ENCODE data around the gene ZNF669. TPM values are rescaled to one million over a fixed set of nuclear protein-coding genes. Genes with fewer than 3 reads are reported as not detected.

The ZNF669 gene
- total RNA-seq, 1 experiment from 2014 or later = 7.2 TPM

DNA sequence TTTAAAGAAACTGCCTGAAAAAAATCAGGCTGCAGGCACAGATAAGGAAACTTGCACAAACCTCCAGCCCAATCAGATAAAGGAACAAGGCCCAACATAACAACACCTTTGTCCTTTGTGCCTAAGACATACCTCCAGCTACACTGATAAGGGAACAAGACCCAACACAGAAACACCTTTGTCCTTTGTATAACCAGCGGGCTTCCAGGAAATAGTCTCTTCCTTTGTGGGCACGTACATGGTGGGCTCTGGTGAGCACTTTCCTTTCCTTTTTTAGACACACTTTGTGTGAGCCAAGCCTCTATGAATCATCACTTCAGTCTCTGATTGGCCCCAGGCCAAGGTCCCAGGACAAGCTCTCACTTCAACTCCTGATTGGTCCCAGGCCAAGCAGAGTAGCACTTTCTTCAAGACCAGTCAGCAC is 49.2 kb downstream of the ZNF669 start (continued):
- TF ChIP-seq, protein P1, sequence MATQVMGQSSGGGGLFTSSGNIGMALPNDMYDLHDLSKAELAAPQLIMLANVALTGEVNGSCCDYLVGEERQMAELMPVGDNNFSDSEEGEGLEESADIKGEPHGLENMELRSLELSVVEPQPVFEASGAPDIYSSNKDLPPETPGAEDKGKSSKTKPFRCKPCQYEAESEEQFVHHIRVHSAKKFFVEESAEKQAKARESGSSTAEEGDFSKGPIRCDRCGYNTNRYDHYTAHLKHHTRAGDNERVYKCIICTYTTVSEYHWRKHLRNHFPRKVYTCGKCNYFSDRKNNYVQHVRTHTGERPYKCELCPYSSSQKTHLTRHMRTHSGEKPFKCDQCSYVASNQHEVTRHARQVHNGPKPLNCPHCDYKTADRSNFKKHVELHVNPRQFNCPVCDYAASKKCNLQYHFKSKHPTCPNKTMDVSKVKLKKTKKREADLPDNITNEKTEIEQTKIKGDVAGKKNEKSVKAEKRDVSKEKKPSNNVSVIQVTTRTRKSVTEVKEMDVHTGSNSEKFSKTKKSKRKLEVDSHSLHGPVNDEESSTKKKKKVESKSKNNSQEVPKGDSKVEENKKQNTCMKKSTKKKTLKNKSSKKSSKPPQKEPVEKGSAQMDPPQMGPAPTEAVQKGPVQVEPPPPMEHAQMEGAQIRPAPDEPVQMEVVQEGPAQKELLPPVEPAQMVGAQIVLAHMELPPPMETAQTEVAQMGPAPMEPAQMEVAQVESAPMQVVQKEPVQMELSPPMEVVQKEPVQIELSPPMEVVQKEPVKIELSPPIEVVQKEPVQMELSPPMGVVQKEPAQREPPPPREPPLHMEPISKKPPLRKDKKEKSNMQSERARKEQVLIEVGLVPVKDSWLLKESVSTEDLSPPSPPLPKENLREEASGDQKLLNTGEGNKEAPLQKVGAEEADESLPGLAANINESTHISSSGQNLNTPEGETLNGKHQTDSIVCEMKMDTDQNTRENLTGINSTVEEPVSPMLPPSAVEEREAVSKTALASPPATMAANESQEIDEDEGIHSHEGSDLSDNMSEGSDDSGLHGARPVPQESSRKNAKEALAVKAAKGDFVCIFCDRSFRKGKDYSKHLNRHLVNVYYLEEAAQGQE (IDR thresholded peaks at IDR 0.05; ENCODE audit: low read depth) = no peak
- TF ChIP-seq POLR2A (IDR thresholded peaks at IDR 0.05; ENCODE audit: borderline replicate concordance, extremely low read depth, insufficient read depth, insufficient read length) (no peak), ZFX (IDR thresholded peaks at IDR 0.05) (no peak), POLR2AphosphoS5 (IDR thresholded peaks at IDR 0.05; ENCODE audit: low read depth, low read length) (no peak), SRF (IDR thresholded peaks at IDR 0.05; ENCODE audit: low read depth) (no peak)
- TF ChIP-seq, protein P2, sequence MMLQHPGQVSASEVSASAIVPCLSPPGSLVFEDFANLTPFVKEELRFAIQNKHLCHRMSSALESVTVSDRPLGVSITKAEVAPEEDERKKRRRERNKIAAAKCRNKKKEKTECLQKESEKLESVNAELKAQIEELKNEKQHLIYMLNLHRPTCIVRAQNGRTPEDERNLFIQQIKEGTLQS (IDR thresholded peaks at IDR 0.05) = no peak

Other genes with a start within 250 kb of the ZNF669 start
- gene AHCTF1, start 172.4 kb downstream of the ZNF669 start, total RNA-seq (2021; ENCODE audit: unreplicated experiment) = 56.2 TPM
- gene ZNF695, start 96.3 kb downstream of the ZNF669 start, total RNA-seq (2021; ENCODE audit: unreplicated experiment) = 14.9 TPM
- gene ZNF670, start 25.5 kb downstream of the ZNF669 start, total RNA-seq (2021; ENCODE audit: unreplicated experiment) = 6.9 TPM
- 16.3 TPM for gene ZNF124, start 67.7 kb upstream of the ZNF669 start, total RNA-seq (2021; ENCODE audit: unreplicated experiment)
- gene VN1R5, start 151.7 kb upstream of the ZNF669 start, total RNA-seq (2021; ENCODE audit: unreplicated experiment) = not detected
- 37.4 TPM for gene ZNF496, start 227.5 kb upstream of the ZNF669 start, total RNA-seq (2021; ENCODE audit: unreplicated experiment)

All from HCT116 (cell line).